HEK293 (cell line): ENCODE results near the gene BTG1.

Source experiments
- CTCF ChIA-PET: fragments of 350-600 bp; formaldehyde crosslinking; extraction: SDS; loops from one replicate; lab custom pipeline; 2021; ENCODE audit warnings: antibody characterized with exemption; lab: Yijun Ruan, JAX
- POLR2A ChIA-PET: fragments of 300-600 bp; formaldehyde crosslinking; extraction: SDS; loops from one replicate; lab custom pipeline; 2020; ENCODE audit warnings: antibody characterized with exemption, inconsistent platforms; lab: Yijun Ruan, JAX
- H3K27ac ChIP-seq: fragments of 200-500 bp; sonication (Bioruptor generic); 2 replicates; pipeline ENCODE4 v1.5.1; 2014; ENCODE audit warnings: low read depth, low read length, control low read depth, inconsistent platforms; ENCODE audit errors: extremely low read depth
- H3K36me3 ChIP-seq, 2 experiments: fragments of 200-500 bp in 1 of 2; sonication (Bioruptor generic) in 1 of 2; 1 replicate in 1 of 2; 2 replicates in 1 of 2; pipeline ENCODE4 v1.5.1; 2014 to 2017; ENCODE audit warnings: inconsistent platforms in 2 of 2, low read length in 2 of 2; ENCODE audit not compliant: control insufficient read depth in 2 of 2, insufficient read depth in 1 of 2
- H3K4me1 ChIP-seq: fragments of 200-500 bp; sonication (Bioruptor generic); 2 replicates; pipeline ENCODE4 v1.5.1; 2014; ENCODE audit warnings: mild to moderate bottlenecking, low read length, inconsistent platforms; ENCODE audit not compliant: control insufficient read depth, insufficient read depth
- H3K4me3 ChIP-seq: 2 replicates; pipeline ENCODE4 v1.5.1; 2011; ENCODE audit warnings: low read depth, mild to moderate bottlenecking, control low read depth, low read length, moderate library complexity
- H3K9me3 ChIP-seq: fragments of 200-500 bp; sonication (Bioruptor generic); 2 replicates; pipeline ENCODE4 v1.5.1; 2014; ENCODE audit warnings: low read depth, low read length, inconsistent platforms; ENCODE audit not compliant: control insufficient read depth, insufficient read depth
- ATF2 ChIP-seq: fragments of 450-650 bp; formaldehyde crosslinking; IDR thresholded peaks from 2 replicates; pipeline ENCODE4 v1.5.1; 2016; ENCODE audit warnings: missing biosample characterization, missing genetic modification characterization, low read depth
- CTCF ChIP-seq: fragments of 450-650 bp; formaldehyde crosslinking; IDR thresholded peaks from 2 replicates; pipeline ENCODE4 v1.5.1; 2016; ENCODE audit warnings: missing biosample characterization, missing genetic modification characterization
- GLIS1 ChIP-seq: fragments of 450-650 bp; formaldehyde crosslinking; IDR thresholded peaks from 2 replicates; pipeline ENCODE4 v1.5.1; 2016; ENCODE audit warnings: missing biosample characterization, missing genetic modification characterization
- GLIS2 ChIP-seq: fragments of 450-650 bp; formaldehyde crosslinking; IDR thresholded peaks from 2 replicates; pipeline ENCODE4 v1.5.1; 2016; ENCODE audit warnings: missing biosample characterization, missing genetic modification characterization
- KLF16 ChIP-seq: fragments of 450-650 bp; formaldehyde crosslinking; IDR thresholded peaks from 2 replicates; pipeline ENCODE4 v1.5.1; 2017; ENCODE audit warnings: missing biosample characterization, missing genetic modification characterization
- MZF1 ChIP-seq: fragments of 450-650 bp; formaldehyde crosslinking; IDR thresholded peaks from 2 replicates; pipeline ENCODE4 v1.5.1; 2017; ENCODE audit warnings: missing biosample characterization, missing genetic modification characterization, borderline replicate concordance
- PBX3 ChIP-seq: sonication (generic); formaldehyde crosslinking; IDR thresholded peaks from 2 replicates; pipeline ENCODE4 v1.8.1; 2022; ENCODE audit warnings: mild to moderate bottlenecking, moderate library complexity, missing genetic modification reagents
- SP7 ChIP-seq: fragments of 450-650 bp; formaldehyde crosslinking; IDR thresholded peaks from 2 replicates; pipeline ENCODE4 v1.5.1; 2016; ENCODE audit warnings: missing biosample characterization, missing genetic modification characterization
- TRIM28 ChIP-seq: IDR thresholded peaks from 2 replicates; pipeline ENCODE4 v1.6.1; 2011; ENCODE audit warnings: low read length, control low read depth, borderline replicate concordance
- ZBTB44 ChIP-seq: fragments of 450-650 bp; IDR thresholded peaks from 2 replicates; pipeline ENCODE4 v1.5.1; 2018; ENCODE audit warnings: missing biosample characterization, mild to moderate bottlenecking, missing genetic modification characterization
- ZBTB48 ChIP-seq: fragments of 450-650 bp; formaldehyde crosslinking; IDR thresholded peaks from 2 replicates; pipeline ENCODE4 v1.5.1; 2016; ENCODE audit warnings: missing biosample characterization, missing genetic modification characterization
- ZFP37 ChIP-seq: fragments of 450-650 bp; formaldehyde crosslinking; IDR thresholded peaks from 2 replicates; pipeline ENCODE4 v1.5.1; 2016; ENCODE audit warnings: missing biosample characterization, missing genetic modification characterization
- ZFP69B ChIP-seq: fragments of 450-650 bp; formaldehyde crosslinking; IDR thresholded peaks from 2 replicates; pipeline ENCODE4 v1.5.1; 2016; ENCODE audit warnings: missing biosample characterization, missing genetic modification characterization
- ZNF121 ChIP-seq: fragments of 450-650 bp; formaldehyde crosslinking; IDR thresholded peaks from 2 replicates; pipeline ENCODE4 v1.5.1; 2016; ENCODE audit warnings: missing biosample characterization, missing genetic modification characterization
- ZNF140 ChIP-seq: fragments of 450-650 bp; formaldehyde crosslinking; IDR thresholded peaks from 2 replicates; pipeline ENCODE4 v1.5.1; 2016; ENCODE audit warnings: missing biosample characterization, missing genetic modification characterization
- ZNF2 ChIP-seq: fragments of 450-650 bp; formaldehyde crosslinking; IDR thresholded peaks from 2 replicates; pipeline ENCODE4 v1.5.1; 2016; ENCODE audit warnings: missing biosample characterization, missing genetic modification characterization
- ZNF221 ChIP-seq: fragments of 450-650 bp; formaldehyde crosslinking; IDR thresholded peaks from 2 replicates; pipeline ENCODE4 v1.5.1; 2017; ENCODE audit warnings: missing biosample characterization, missing genetic modification characterization, borderline replicate concordance
- ZNF24 ChIP-seq: fragments of 450-650 bp; formaldehyde crosslinking; IDR thresholded peaks from 2 replicates; pipeline ENCODE4 v1.5.1; 2016; ENCODE audit warnings: missing biosample characterization, missing genetic modification characterization
- ZNF266 ChIP-seq: fragments of 450-650 bp; formaldehyde crosslinking; IDR thresholded peaks from 2 replicates; pipeline ENCODE4 v1.5.1; 2016; ENCODE audit warnings: missing biosample characterization, missing genetic modification characterization, low read depth
- ZNF354C ChIP-seq: fragments of 450-650 bp; formaldehyde crosslinking; IDR thresholded peaks from 2 replicates; pipeline ENCODE4 v1.5.1; 2016; ENCODE audit warnings: missing biosample characterization, missing genetic modification characterization, low read depth, borderline replicate concordance
- ZNF366 ChIP-seq: fragments of 450-650 bp; formaldehyde crosslinking; conservative IDR thresholded peaks from 2 replicates; pipeline ENCODE4 v1.5.1; 2016; ENCODE audit warnings: missing biosample characterization, missing genetic modification characterization
- ZNF426 ChIP-seq: fragments of 450-650 bp; formaldehyde crosslinking; IDR thresholded peaks from 2 replicates; pipeline ENCODE4 v1.5.1; 2017; ENCODE audit warnings: missing biosample characterization, missing genetic modification characterization, mild to moderate bottlenecking, inconsistent platforms, moderate library complexity
- ZNF48 ChIP-seq: fragments of 450-650 bp; formaldehyde crosslinking; IDR thresholded peaks from 2 replicates; pipeline ENCODE4 v1.5.1; 2016; ENCODE audit warnings: missing biosample characterization, missing genetic modification characterization
- ZNF501 ChIP-seq: fragments of 450-650 bp; formaldehyde crosslinking; IDR thresholded peaks from 2 replicates; pipeline ENCODE4 v1.5.1; 2016; ENCODE audit warnings: missing biosample characterization, missing genetic modification characterization
- ZNF561 ChIP-seq: fragments of 450-650 bp; IDR thresholded peaks from 2 replicates; pipeline ENCODE4 v1.5.1; 2018; ENCODE audit warnings: missing biosample characterization, missing genetic modification characterization, borderline replicate concordance
- ZNF660 ChIP-seq: fragments of 450-650 bp; IDR thresholded peaks from 2 replicates; pipeline ENCODE4 v1.5.1; 2018; ENCODE audit warnings: missing biosample characterization, mild to moderate bottlenecking, missing genetic modification characterization
- ZNF692 ChIP-seq: fragments of 450-650 bp; formaldehyde crosslinking; IDR thresholded peaks from 2 replicates; pipeline ENCODE4 v1.5.1; 2016; ENCODE audit warnings: missing biosample characterization, missing genetic modification characterization
- ZNF837 ChIP-seq: fragments of 450-650 bp; formaldehyde crosslinking; IDR thresholded peaks from 2 replicates; pipeline ENCODE4 v1.5.1; 2016; ENCODE audit warnings: missing biosample characterization, missing genetic modification characterization
- ZXDB ChIP-seq: fragments of 450-650 bp; formaldehyde crosslinking; IDR thresholded peaks from 2 replicates; pipeline ENCODE4 v1.5.1; 2016; ENCODE audit warnings: missing biosample characterization, missing genetic modification characterization

Gene BTG1

GRCh38 chr12:92145731-92146496 lies at the start of gene BTG1:
Gene BTG1, minus strand, starts transcription at chr12:92145846. Its CDS starts 311 bp downstream, at chr12:92145535.
- ChIA-PET POLR2A (interaction anchor here (0.6 to 2.5 kb wide), 61 partner anchors 9 to 1151 kb away, joined by 3 to 30 read pairs (median 4); no protein-coding TSS in a partner anchor), CTCF (interaction anchor here (0.5 to 2.0 kb wide), 8 partner anchors 11 to 764 kb away, joined by 3 to 11 read pairs (median 4); no protein-coding TSS in a partner anchor)
- H3K4me3 ChIP-seq, result peak within 1 kb of the TSS; percentile 99
- no peaks in the 10 kb centered on the region for H3K9me3 ChIP-seq
- H3K27ac ChIP-seq, result peak within 1 kb of the TSS; percentile 98
- no peaks in the 10 kb centered on the region; the same call in 1 of the 2 replicates for H3K4me1 ChIP-seq
- H3K36me3 ChIP-seq, result peaks cover 10 to 30% of the 10 kb centered on the region in 2 experiments; a peak in 2 of 3 replicates
- peak; percentile 83; the same call in 1 of the 2 replicates for TF ChIP-seq ZNF121 (tag by site-specific recombination)
- TF ChIP-seq KLF16 (tag by site-specific recombination), result peak; percentile 88
- TF ChIP-seq GLIS1 (tag by site-specific recombination), result peak; percentile 39
- TF ChIP-seq TRIM28, result no peak; the same call in 1 of the 2 replicates
- peak; percentile 80 for TF ChIP-seq PBX3 (CRISPR knock-in tag)
- peak; percentile 58; the same call in 1 of the 2 replicates for TF ChIP-seq CTCF (tag by site-specific recombination)
- TF ChIP-seq ZNF426 (tag by site-specific recombination), result no peak
- TF ChIP-seq ZXDB, result no peak
- TF ChIP-seq ZNF501 (tag by site-specific recombination), result peak; percentile 39
- TF ChIP-seq ZNF140 (tag by site-specific recombination), result no peak
- peak; percentile 63 for TF ChIP-seq ZNF660 (tag by site-specific recombination)
- TF ChIP-seq ZBTB48 (tag by site-specific recombination), result 0 out of 2 replicates have a peak, but pooled peaks have one; percentile 43
- TF ChIP-seq ZBTB44, result 0 out of 2 replicates have a peak, but pooled peaks have one; percentile 23
- TF ChIP-seq ZNF266 (tag by site-specific recombination), result no peak
- peak; percentile 84 for TF ChIP-seq ZFP69B (tag by site-specific recombination)
- no peak for TF ChIP-seq ZNF837 (tag by site-specific recombination)
- no peak for TF ChIP-seq ZNF48 (tag by site-specific recombination)
- TF ChIP-seq MZF1, result peak; percentile 62; the same call in 1 of the 2 replicates
- peak; percentile 11; the same call in 1 of the 2 replicates for TF ChIP-seq ZNF24 (tag by site-specific recombination)
- TF ChIP-seq ZNF221 (tag by site-specific recombination), result no peak
- TF ChIP-seq GLIS2, result 0 out of 2 replicates have a peak, but pooled peaks have one; percentile 25
- TF ChIP-seq ZNF692 (tag by site-specific recombination), result peak; percentile 84
- TF ChIP-seq SP7 (tag by site-specific recombination), result peak; percentile 54; the same call in 1 of the 2 replicates
- peak; percentile 99 for TF ChIP-seq ZNF366 (tag by site-specific recombination)
- TF ChIP-seq ZNF354C (tag by site-specific recombination), result no peak
- TF ChIP-seq ZNF2 (tag by site-specific recombination), result peak; percentile 93
- TF ChIP-seq ATF2 (tag by site-specific recombination), result peak; percentile 98
- TF ChIP-seq ZFP37 (tag by site-specific recombination), result peak; percentile 45; the same call in 1 of the 2 replicates
- TF ChIP-seq ZNF561, result peak; percentile 15; the same call in 1 of the 2 replicates
